GM21515 (cell line): ENCODE data around the gene SPIB.
"Not testable (repeated sequence)": the region's sequence is repeated elsewhere in the genome, so short reads cannot be mapped to it uniquely, and the experiment has no call there.

Experiments used
- ATAC-seq: cut with Tn5 transposase; IDR thresholded peaks from one replicate; pipeline ENCODE4 v1.9.1; 2021; ENCODE audit not compliant: unreplicated experiment

Gene SPIB

GRCh38 chr19:50418176-50419021 is at the start of gene SPIB:
SPIB (plus strand) TSS chr19:50418938; CDS start chr19:50418963, 25 bp downstream.
- no peak for ATAC-seq

GRCh38 chr19:50371914-50372475 is 46.7 kb upstream of the SPIB start:
- no peak for ATAC-seq

- peak; percentile 63 for ATAC-seq
Measured at GRCh38 chr19:50376166-50377050, 42.3 kb upstream of the SPIB start, which contains the start of gene NR1H2. NR1H2 (plus strand) TSS chr19:50376457; CDS start chr19:50377606, 1,149 bp downstream.

GRCh38 chr19:50377051-50377461 is 41.7 kb upstream of the SPIB start:
- peak; percentile 9 for ATAC-seq

- ATAC-seq = no peak
Measured at GRCh38 chr19:50377517-50377916, 41.2 kb upstream of the SPIB start.

- no peak for ATAC-seq
Measured at GRCh38 chr19:50378169-50378862, 40.4 kb upstream of the SPIB start.

GRCh38 chr19:50378863-50379236 is 39.9 kb upstream of the SPIB start:
- ATAC-seq = no peak

- no peak for ATAC-seq
Measured at GRCh38 chr19:50379602-50380001, 39.1 kb upstream of the SPIB start.

- no peak for ATAC-seq
Measured at GRCh38 chr19:50380137-50380536, 38.6 kb upstream of the SPIB start.

- no peak for ATAC-seq
Measured at GRCh38 chr19:50380751-50381151, 38.0 kb upstream of the SPIB start.

- ATAC-seq = no peak
Measured at GRCh38 chr19:50381881-50382729, 36.6 kb upstream of the SPIB start.

- no peak for ATAC-seq
Measured at GRCh38 chr19:50383001-50383851, 35.5 kb upstream of the SPIB start.

- peak; percentile 67 for ATAC-seq
Measured at GRCh38 chr19:50383852-50384684, 34.7 kb upstream of the SPIB start, which contains the start of gene POLD1. POLD1 (plus strand) TSS chr19:50384347; CDS start chr19:50398852, 14,505 bp downstream.

GRCh38 chr19:50384685-50385535 is 33.8 kb upstream of the SPIB start:
- ATAC-seq = no peak

- no peak for ATAC-seq
Measured at GRCh38 chr19:50387176-50387867, 31.4 kb upstream of the SPIB start.

- ATAC-seq = no peak
Measured at GRCh38 chr19:50387868-50388245, 30.9 kb upstream of the SPIB start.

- ATAC-seq = not testable (repeated sequence)
Measured at GRCh38 chr19:50390295-50390694, 28.4 kb upstream of the SPIB start.
